GM10266 (cell line): ENCODE measurements around the gene SENP5.
"Not testable (repeated sequence)": the region's sequence is repeated elsewhere in the genome, so short reads cannot be mapped to it uniquely, and the experiment has no call there.

Experiments
- DNase-seq: peaks from one replicate; pipeline ENCODE4 v3.0.0; 2012; ENCODE audit errors: extremely low spot score
- CTCF ChIP-seq: IDR thresholded peaks from 2 replicates; pipeline ENCODE4 v1.5.1; 2012; ENCODE audit warnings: mild to moderate bottlenecking, low read depth; ENCODE audit not compliant: control insufficient read depth, insufficient read depth; ENCODE audit errors: missing control alignments

The SENP5 gene

GRCh38 chr3:196872316-196872715 is 4.6 kb downstream of the SENP5 start:
- DNase-seq, result no peak
- no peak for TF ChIP-seq CTCF

- not testable (repeated sequence) for DNase-seq
Measured at GRCh38 chr3:196874511-196875094, 6.9 kb downstream of the SENP5 start.

GRCh38 chr3:196875258-196875657 is 7.5 kb downstream of the SENP5 start:
- no peak for TF ChIP-seq CTCF
- DNase-seq, result no peak

- DNase-seq, result peak; percentile 27
- TF ChIP-seq CTCF, result no peak
Measured at GRCh38 chr3:196883361-196883760, 15.6 kb downstream of the SENP5 start.

- TF ChIP-seq CTCF, result no peak
- DNase-seq, result no peak
Measured at GRCh38 chr3:196886144-196886543, 18.4 kb downstream of the SENP5 start.

- no peak for TF ChIP-seq CTCF
- no peak for DNase-seq
Measured at GRCh38 chr3:196889844-196890708, 22.4 kb downstream of the SENP5 start.

GRCh38 chr3:196894557-196895295 is 27.0 kb downstream of the SENP5 start:
- no peak for TF ChIP-seq CTCF
- no peak for DNase-seq
